SKM-1 treated with dmso at 0.1 percent for 144 hours (cell line): ENCODE measurements around the gene EML5.

Experiments
- DNase-seq: peaks from one replicate; lab custom pipeline; 2025; ENCODE audit not compliant: unreplicated experiment; lab: John Stamatoyannopoulos, UW

Gene EML5

GRCh38 chr14:88727057-88727456 is 65.7 kb downstream of the EML5 start:
- DNase-seq, result no peak

GRCh38 chr14:88710709-88711108 is 82.0 kb downstream of the EML5 start:
- DNase-seq, result no peak

GRCh38 chr14:88707088-88707487 is 85.7 kb downstream of the EML5 start:
- DNase-seq, result no peak

GRCh38 chr14:88706425-88706824 is 86.3 kb downstream of the EML5 start:
- DNase-seq, result no peak

GRCh38 chr14:88698651-88699050 is 94.1 kb downstream of the EML5 start:
- no peak for DNase-seq

GRCh38 chr14:88695870-88696269 is 96.9 kb downstream of the EML5 start:
- no peak for DNase-seq

- DNase-seq, result no peak
Measured at GRCh38 chr14:88688386-88688785, 104.4 kb downstream of the EML5 start.

- no peak for DNase-seq
Measured at GRCh38 chr14:88683119-88683518, 109.6 kb downstream of the EML5 start.

- no peak for DNase-seq
Measured at GRCh38 chr14:88682495-88683114, 110.1 kb downstream of the EML5 start.

GRCh38 chr14:88681755-88682494 is 110.8 kb downstream of the EML5 start:
- no peak for DNase-seq

GRCh38 chr14:88669346-88669745 is 123.4 kb downstream of the EML5 start:
- DNase-seq, result no peak

GRCh38 chr14:88668448-88669116 is 124.2 kb downstream of the EML5 start:
- no peak for DNase-seq

- peak; percentile 38 for DNase-seq
Measured at GRCh38 chr14:88667555-88668273, 125.0 kb downstream of the EML5 start.

- DNase-seq, result no peak
Measured at GRCh38 chr14:88660056-88660455, 132.7 kb downstream of the EML5 start.

- no peak for DNase-seq
Measured at GRCh38 chr14:88639221-88639620, 153.5 kb downstream of the EML5 start.

GRCh38 chr14:88632512-88632911 is 160.2 kb downstream of the EML5 start:
- no peak for DNase-seq

- no peak for DNase-seq
Measured at GRCh38 chr14:88631091-88631490, 161.7 kb downstream of the EML5 start.

GRCh38 chr14:88630565-88630964 is 162.2 kb downstream of the EML5 start:
- DNase-seq, result no peak

GRCh38 chr14:88628462-88628861 is 164.3 kb downstream of the EML5 start:
- no peak for DNase-seq

- DNase-seq, result no peak
Measured at GRCh38 chr14:88628033-88628432, 164.7 kb downstream of the EML5 start.

GRCh38 chr14:88625671-88626070 is 167.1 kb downstream of the EML5 start:
- DNase-seq, result no peak

- DNase-seq, result no peak
Measured at GRCh38 chr14:88621100-88621499, 171.7 kb downstream of the EML5 start.
